Measurements from ENCODE around the gene MCF2L. TPM values are rescaled to one million over a fixed set of nuclear protein-coding genes. Genes with fewer than 3 reads are reported as not detected.

The MCF2L gene
- total RNA-seq, 1 experiment from 2014 or later: 5.9 TPM

GRCh38 chr13:113138792-113139551 lies 170.0 kb downstream of the MCF2L start:
- CTCF ChIA-PET: no interaction called here
- no peaks in the 10 kb centered on the region for H3F3A ChIP-seq (ENCODE audit: low read length, unreplicated experiment)
- H3K4me1 ChIP-seq (ENCODE audit: insufficient read depth, low read length): no peaks in the 10 kb centered on the region
- POLR2A ChIA-PET (ENCODE audit: unreplicated experiment): no interaction called here
- intact Hi-C loops (cut with micrococcal nuclease): no loop called here
- DNase-seq: no peak
- H3K36me3 ChIP-seq (ENCODE audit: low read depth, low read length): no peaks in the 10 kb centered on the region
- H3K9ac ChIP-seq (ENCODE audit: low read length): no peak overlapping the region
- H3K27me3 ChIP-seq (ENCODE audit: low read length): peaks cover 14% of the 10 kb centered on the region
- H2AFZ ChIP-seq (ENCODE audit: low read length): no peak overlapping the region
- TF ChIP-seq CTCF (conservative IDR thresholded peaks at IDR 0.05; ENCODE audit: low read depth, low read length) (no peak), EZH2phosphoT487 (IDR thresholded peaks at IDR 0.05; ENCODE audit: borderline replicate concordance, low read length) (no peak), EZH2 (IDR thresholded peaks at IDR 0.05; ENCODE audit: low read length, unreplicated experiment) (no peak)
- no TSS peak for BruUV-seq (replicated peaks)
- H4K20me1 ChIP-seq (ENCODE audit: low read length): no peaks in the 10 kb centered on the region
- no peaks in the 10 kb centered on the region for H3K9me2 ChIP-seq (replicated peaks; ENCODE audit: low read length)
- no peaks in the 10 kb centered on the region for H3K9me3 ChIP-seq (ENCODE audit: low read length)
- no peak overlapping the region for H3K27ac ChIP-seq (ENCODE audit: low read length)
- no peak overlapping the region for H3K4me3 ChIP-seq (ENCODE audit: low read length)
- H3K79me2 ChIP-seq (ENCODE audit: low read length): no peaks in the 10 kb centered on the region
- H3K4me2 ChIP-seq (ENCODE audit: low read length): no peak overlapping the region
- no peak for ATAC-seq

DNA sequence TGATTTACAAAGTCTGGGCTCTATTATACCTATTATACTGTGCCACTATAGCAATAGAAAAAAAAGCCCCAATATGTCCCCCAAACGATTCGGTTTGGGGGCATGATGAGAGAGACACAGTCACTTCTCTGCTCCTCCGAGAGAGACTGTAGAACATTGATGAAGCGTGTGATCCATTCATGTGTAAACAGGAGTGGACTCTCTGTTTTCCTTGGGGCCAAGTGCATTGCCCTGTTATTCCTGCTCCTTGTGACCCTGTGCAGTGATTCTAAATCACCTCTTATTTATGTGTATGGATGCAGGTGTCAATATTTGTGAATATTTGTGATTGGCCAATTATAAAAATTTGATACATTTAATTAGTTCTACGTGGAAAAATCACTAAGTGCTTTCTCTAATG lies 170.6 kb downstream of the MCF2L start:
- H3K27ac ChIP-seq (ENCODE audit: low read length): no peak overlapping the region
- H3K4me3 ChIP-seq (ENCODE audit: low read length): no peak overlapping the region
- intact Hi-C loops (cut with micrococcal nuclease): no loop called here
- TF ChIP-seq EZH2 (IDR thresholded peaks at IDR 0.05; ENCODE audit: low read length, unreplicated experiment) (no peak), EZH2phosphoT487 (IDR thresholded peaks at IDR 0.05; ENCODE audit: borderline replicate concordance, low read length) (no peak), CTCF (conservative IDR thresholded peaks at IDR 0.05; ENCODE audit: low read depth, low read length) (no peak)
- H3K9me2 ChIP-seq (replicated peaks; ENCODE audit: low read length): no peaks in the 10 kb centered on the region
- CTCF ChIA-PET: no interaction called here
- no peaks in the 10 kb centered on the region for H4K20me1 ChIP-seq (ENCODE audit: low read length)
- H3K27me3 ChIP-seq (ENCODE audit: low read length): 0 out of 2 replicates have a peak, but pooled peaks cover 11% of the 10 kb centered on the region
- H2AFZ ChIP-seq (ENCODE audit: low read length): no peak overlapping the region
- H3K9me3 ChIP-seq (ENCODE audit: low read length): no peaks in the 10 kb centered on the region
- no peaks in the 10 kb centered on the region for H3K4me1 ChIP-seq (ENCODE audit: insufficient read depth, low read length)
- POLR2A ChIA-PET (ENCODE audit: unreplicated experiment): no interaction called here
- no peak overlapping the region for H3K9ac ChIP-seq (ENCODE audit: low read length)
- DNase-seq (no peak), ATAC-seq (no peak)
- H3K36me3 ChIP-seq (ENCODE audit: low read depth, low read length): no peaks in the 10 kb centered on the region
- no peaks in the 10 kb centered on the region for H3K79me2 ChIP-seq (ENCODE audit: low read length)
- no peak overlapping the region for H3K4me2 ChIP-seq (ENCODE audit: low read length)
- no TSS peak for BruUV-seq (replicated peaks)
- no peaks in the 10 kb centered on the region for H3F3A ChIP-seq (ENCODE audit: low read length, unreplicated experiment)
